ENCODE data around the gene ZNF518B.
A peak's percentile ranks its signal among the peaks of the same experiment; 100 is the strongest.

Gene ZNF518B

DNA sequence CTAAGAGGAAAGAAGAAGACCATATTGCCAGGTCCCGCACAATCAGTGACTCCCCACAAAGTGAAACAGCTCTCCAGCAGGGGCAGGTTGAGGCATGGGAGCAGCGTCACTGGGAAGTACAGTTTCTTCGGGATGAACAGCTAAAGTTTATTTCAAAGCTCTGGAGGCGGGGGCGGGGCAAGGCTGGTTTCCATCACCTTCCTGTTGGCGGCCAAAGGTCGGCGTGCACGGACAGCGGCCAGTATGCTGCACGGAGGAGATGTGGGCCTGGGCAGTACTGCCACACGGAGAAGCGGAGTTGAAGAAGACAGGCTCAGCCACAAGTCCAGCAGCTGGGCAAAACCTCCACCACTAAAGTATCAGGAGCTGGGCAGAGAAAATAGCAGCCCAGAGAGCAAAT lies 951 bp upstream of the ZNF518B start:
- TF ChIP-seq, protein P1, sequence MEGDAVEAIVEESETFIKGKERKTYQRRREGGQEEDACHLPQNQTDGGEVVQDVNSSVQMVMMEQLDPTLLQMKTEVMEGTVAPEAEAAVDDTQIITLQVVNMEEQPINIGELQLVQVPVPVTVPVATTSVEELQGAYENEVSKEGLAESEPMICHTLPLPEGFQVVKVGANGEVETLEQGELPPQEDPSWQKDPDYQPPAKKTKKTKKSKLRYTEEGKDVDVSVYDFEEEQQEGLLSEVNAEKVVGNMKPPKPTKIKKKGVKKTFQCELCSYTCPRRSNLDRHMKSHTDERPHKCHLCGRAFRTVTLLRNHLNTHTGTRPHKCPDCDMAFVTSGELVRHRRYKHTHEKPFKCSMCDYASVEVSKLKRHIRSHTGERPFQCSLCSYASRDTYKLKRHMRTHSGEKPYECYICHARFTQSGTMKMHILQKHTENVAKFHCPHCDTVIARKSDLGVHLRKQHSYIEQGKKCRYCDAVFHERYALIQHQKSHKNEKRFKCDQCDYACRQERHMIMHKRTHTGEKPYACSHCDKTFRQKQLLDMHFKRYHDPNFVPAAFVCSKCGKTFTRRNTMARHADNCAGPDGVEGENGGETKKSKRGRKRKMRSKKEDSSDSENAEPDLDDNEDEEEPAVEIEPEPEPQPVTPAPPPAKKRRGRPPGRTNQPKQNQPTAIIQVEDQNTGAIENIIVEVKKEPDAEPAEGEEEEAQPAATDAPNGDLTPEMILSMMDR (conservative IDR thresholded peaks at IDR 0.05; ENCODE audit: low read depth, low read length) = no peak
- DNase-seq (ENCODE audit: low read depth) = no peak
- no peak overlapping the region for H3K4me3 ChIP-seq (ENCODE audit: low read length)

DNA sequence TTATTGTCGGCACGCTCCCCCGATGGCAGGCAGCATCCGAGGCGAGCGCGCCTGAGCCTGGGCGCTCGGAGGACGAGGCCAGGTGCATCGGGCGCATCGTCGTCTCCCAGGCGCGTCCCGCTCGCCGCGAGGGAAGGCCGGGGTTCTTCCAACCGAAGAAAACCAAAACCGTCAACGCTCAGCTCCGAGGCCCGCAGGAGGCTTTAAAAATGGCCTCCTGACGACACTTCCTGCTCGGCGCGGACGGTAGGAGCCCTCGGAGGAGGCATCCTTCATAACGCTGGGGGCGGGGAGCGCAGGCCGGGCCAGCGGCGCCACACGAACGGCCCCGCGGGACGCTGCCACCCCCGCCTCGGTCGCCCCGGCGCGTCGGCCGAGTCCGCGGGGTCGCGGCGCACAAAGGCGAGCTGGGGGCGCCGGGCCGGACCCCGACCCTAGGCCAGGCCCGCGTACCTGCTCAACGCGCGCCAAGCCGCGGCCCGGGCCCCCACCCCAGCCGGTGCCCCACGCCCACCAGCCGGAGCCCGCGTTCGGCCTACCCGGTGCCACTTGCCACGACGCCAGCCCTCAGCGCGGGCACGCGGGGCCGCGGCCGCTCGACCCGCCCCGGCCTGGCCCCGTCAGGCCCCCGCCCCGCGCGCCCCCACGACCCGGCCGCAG lies 501 bp downstream of the ZNF518B start:
- peak overlapping the region; percentile 57 for H3K4me3 ChIP-seq (ENCODE audit: low read length)
- TF ChIP-seq, protein P1 (conservative IDR thresholded peaks at IDR 0.05; ENCODE audit: low read depth, low read length) = no peak
- DNase-seq (ENCODE audit: low read depth) = no peak

DNA sequence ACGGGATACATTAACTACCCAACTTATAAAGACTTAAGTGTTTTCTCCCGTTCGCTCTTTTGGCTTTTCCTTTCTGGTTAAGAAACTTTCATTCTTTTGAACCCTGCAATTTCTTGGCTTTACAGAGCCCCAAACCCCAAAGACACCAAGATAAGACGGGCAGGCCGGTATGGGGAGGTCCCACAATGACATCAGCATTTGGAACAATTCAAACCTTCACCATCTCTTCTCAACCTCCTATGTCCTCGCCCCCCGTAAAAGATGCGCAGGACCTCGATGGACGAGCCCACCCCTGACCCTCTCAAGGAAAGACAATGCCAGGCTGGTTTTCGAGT lies 999 bp downstream of the ZNF518B start:
- H3K4me3 ChIP-seq (ENCODE audit: low read length) = peak overlapping the region; percentile 57
- TF ChIP-seq, protein P1 (conservative IDR thresholded peaks at IDR 0.05; ENCODE audit: low read depth, low read length) = no peak
- DNase-seq (ENCODE audit: low read depth) = no peak

DNA sequence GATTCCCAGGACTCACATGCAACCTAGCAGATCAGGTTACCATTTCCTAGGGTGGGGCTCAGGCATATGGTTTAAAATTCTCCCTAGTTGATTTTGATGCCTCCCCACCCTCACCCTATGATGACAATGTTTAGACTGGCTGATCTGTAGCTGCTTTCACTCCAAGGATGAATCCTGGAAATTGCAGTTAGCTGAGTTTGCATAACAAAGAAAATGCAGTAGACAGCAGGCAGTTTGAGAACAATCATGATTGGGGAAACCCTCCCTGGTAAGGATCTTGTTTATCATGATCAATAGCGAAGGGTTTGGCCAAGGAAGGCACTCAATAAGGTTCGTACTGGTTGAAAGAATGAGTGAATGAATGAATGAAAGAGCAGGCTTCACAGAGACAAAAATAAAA lies 2.1 kb downstream of the ZNF518B start:
- no peak overlapping the region for H3K4me3 ChIP-seq (ENCODE audit: low read length)
- DNase-seq (ENCODE audit: low read depth) = no peak
- TF ChIP-seq, protein P1 (conservative IDR thresholded peaks at IDR 0.05; ENCODE audit: low read depth, low read length) = no peak

DNA sequence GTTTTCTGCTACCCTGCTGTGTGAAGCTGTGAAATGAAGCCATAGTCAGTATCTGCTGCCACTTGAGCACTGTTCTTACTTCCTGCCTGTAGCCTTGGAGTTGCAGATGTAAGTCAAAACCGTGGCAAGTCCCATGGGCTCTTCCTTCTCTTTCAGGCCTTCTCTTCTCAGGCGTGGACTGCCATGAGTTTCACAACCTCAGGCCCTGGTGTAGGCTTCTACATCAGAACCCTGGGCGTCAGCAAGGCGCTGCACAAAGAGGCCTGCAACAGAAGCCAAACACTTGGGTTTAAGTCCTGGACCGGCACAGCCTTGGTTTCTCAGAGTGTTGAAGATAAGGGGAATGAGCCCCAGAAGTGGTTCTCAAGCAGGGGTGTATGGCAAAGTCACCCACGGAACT lies 2.5 kb downstream of the ZNF518B start:
- no peak for DNase-seq (ENCODE audit: low read depth)
- TF ChIP-seq, protein P1 (conservative IDR thresholded peaks at IDR 0.05; ENCODE audit: low read depth, low read length) = no peak
- no peak overlapping the region for H3K4me3 ChIP-seq (ENCODE audit: low read length)

DNA sequence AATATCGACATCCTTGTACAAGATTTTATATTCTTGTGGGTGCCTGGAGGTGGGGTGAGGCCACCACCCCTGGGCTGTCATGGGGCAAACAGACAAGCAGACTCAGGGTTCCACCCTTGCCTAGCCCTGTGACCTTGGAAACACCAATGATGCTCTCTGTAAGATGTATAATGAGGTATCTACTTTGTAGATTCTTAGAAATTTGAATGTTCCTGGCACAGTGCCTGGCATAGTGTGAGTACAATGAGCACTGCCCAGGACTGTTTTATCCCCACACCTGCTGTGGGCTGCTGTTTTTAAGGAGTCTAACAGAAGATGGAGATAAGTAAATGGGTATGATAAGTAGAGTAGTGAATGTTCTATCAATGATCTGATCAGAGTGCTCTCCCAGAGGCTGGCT lies 3.1 kb downstream of the ZNF518B start:
- TF ChIP-seq, protein P1 (conservative IDR thresholded peaks at IDR 0.05; ENCODE audit: low read depth, low read length) = no peak
- H3K4me3 ChIP-seq (ENCODE audit: low read length) = no peak overlapping the region
- no peak for DNase-seq (ENCODE audit: low read depth)

DNA sequence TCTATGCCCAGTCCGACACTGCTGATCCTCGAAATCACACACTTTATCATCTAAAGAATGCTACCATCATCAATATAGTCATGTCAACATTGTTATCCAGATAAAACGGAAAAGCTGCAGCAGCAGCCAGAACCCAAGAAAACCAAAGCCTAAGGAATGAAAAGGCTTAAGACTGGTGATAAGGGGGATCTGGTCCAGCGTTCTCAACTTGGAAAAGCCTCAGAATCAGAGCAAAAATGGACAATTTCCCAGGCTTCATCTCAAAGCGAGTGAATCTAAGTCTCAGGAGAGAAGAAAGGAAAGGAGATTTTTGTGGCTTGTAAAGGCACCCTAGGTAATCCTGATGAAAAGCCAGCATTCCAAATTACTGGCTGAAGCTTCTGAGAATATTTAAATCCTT lies 8.2 kb downstream of the ZNF518B start:
- DNase-seq (ENCODE audit: low read depth) = no peak
- no peak overlapping the region for H3K4me3 ChIP-seq (ENCODE audit: low read length)
- TF ChIP-seq, protein P1 (conservative IDR thresholded peaks at IDR 0.05; ENCODE audit: low read depth, low read length) = no peak
